ENCODE data around the gene SLC4A3. TPM values are rescaled to one million over a fixed set of nuclear protein-coding genes. Genes with fewer than 3 reads are reported as not detected.
A peak's percentile ranks its signal among the peaks of the same experiment; 100 is the strongest.

SLC4A3 gene
- total and polyA plus RNA-seq, 2 of the 13 experiments (the other 11 are each of a cell fraction or from before 2014, with no cell fraction given): 0.18 to 0.95 TPM

- TF ChIP-seq MLXIP (CRISPR knock-in tag; IDR thresholded peaks at IDR 0.05; ENCODE audit: borderline replicate concordance): no peak
- no peak for TF ChIP-seq SNRNP70 (IDR thresholded peaks at IDR 0.05; ENCODE audit: low read depth, low read length)
- TF ChIP-seq BRCA1 (CRISPR knock-in tag; IDR thresholded peaks at IDR 0.05): no peak
- 0 out of 2 replicates have a peak, but pooled peaks have one; percentile 16 for TF ChIP-seq ZNF724P (CRISPR knock-in tag; IDR thresholded peaks at IDR 0.05; ENCODE audit: borderline replicate concordance)
- TF ChIP-seq FOXA3 (CRISPR knock-in tag; IDR thresholded peaks at IDR 0.05): peak; percentile 66
- no peak for TF ChIP-seq RFX5 (IDR thresholded peaks at IDR 0.05; ENCODE audit: low read depth, low read length)
- no peak for TF ChIP-seq NONO (IDR thresholded peaks at IDR 0.05)
- TF ChIP-seq NONO (CRISPR knock-in tag; conservative IDR thresholded peaks at IDR 0.05): peak; percentile 94
- peak; percentile 17; the same call in 1 of the 2 replicates for TF ChIP-seq SNAPC4 (CRISPR knock-in tag; IDR thresholded peaks at IDR 0.05)
- peak; percentile 45; the same call in 1 of the 2 replicates for TF ChIP-seq ZNF75D (CRISPR knock-in tag; IDR thresholded peaks at IDR 0.05; ENCODE audit: borderline replicate concordance)
- TF ChIP-seq ZNF503 (CRISPR knock-in tag; IDR thresholded peaks at IDR 0.05): no peak
- TF ChIP-seq SP5 (CRISPR knock-in tag; IDR thresholded peaks at IDR 0.05; ENCODE audit: borderline replicate concordance, low read depth): peak; percentile 81
- peak; percentile 78; the same call in 1 of the 2 replicates for TF ChIP-seq HOXD1 (CRISPR knock-in tag; IDR thresholded peaks at IDR 0.05)
- no peak for TF ChIP-seq ATM (IDR thresholded peaks at IDR 0.05; ENCODE audit: borderline replicate concordance)
- no peak for TF ChIP-seq PCBP2 (optimal IDR thresholded peaks at IDR 0.05; ENCODE audit: low read depth, low read length, poor library complexity, severe bottlenecking)
- peak; percentile 77; the same call in 1 of the 2 replicates for TF ChIP-seq TBP (CRISPR knock-in tag; IDR thresholded peaks at IDR 0.05)
- 0 out of 2 replicates have a peak, but pooled peaks have one; percentile 17 for TF ChIP-seq TIGD3 (CRISPR knock-in tag; IDR thresholded peaks at IDR 0.05; ENCODE audit: borderline replicate concordance)
Measured at GRCh38 chr2:219597552-219598307, 29.7 kb upstream of the SLC4A3 start, which contains the start of gene STK11IP (continued).
